Measurements from ENCODE around the gene METTL9.

The METTL9 gene

GRCh38 chr16:21697032-21697431 is 97.7 kb downstream of the METTL9 start:
- Histone ChIP-seq H3K9me3 (ENCODE audit: low read depth, low read length) (no peaks in the 10 kb centered on the region), H3K27ac (no peak overlapping the region), H3K4me3 (no peak overlapping the region), H3K9ac (ENCODE audit: insufficient read length) (no peak overlapping the region), H3K36me3 (ENCODE audit: insufficient read depth, low read length) (no peaks in the 10 kb centered on the region)
- TF ChIP-seq FOXP2 (optimal IDR thresholded peaks at IDR 0.05; ENCODE audit: control extremely low read depth, extremely low read length, insufficient read depth) = no peak
- no peak for TF ChIP-seq EZH2 (IDR thresholded peaks at IDR 0.05)
- TF ChIP-seq POLR2AphosphoS5 (IDR thresholded peaks at IDR 0.05; ENCODE audit: borderline replicate concordance, low read depth, low read length) = no peak
- no peak for DNase-seq (ENCODE audit: low read depth, low spot score)

- Histone ChIP-seq H3K9me3 (ENCODE audit: low read depth, low read length) (no peaks in the 10 kb centered on the region), H3K4me3 (no peak overlapping the region), H3K9ac (ENCODE audit: insufficient read length) (no peak overlapping the region), H3K27ac (no peak overlapping the region), H3K36me3 (ENCODE audit: insufficient read depth, low read length) (no peaks in the 10 kb centered on the region)
- no peak for DNase-seq (ENCODE audit: low read depth, low spot score)
- TF ChIP-seq EZH2 (IDR thresholded peaks at IDR 0.05) (no peak), POLR2AphosphoS5 (IDR thresholded peaks at IDR 0.05; ENCODE audit: borderline replicate concordance, low read depth, low read length) (no peak), FOXP2 (optimal IDR thresholded peaks at IDR 0.05; ENCODE audit: control extremely low read depth, extremely low read length, insufficient read depth) (no peak)
Measured at GRCh38 chr16:21698169-21699032, 99.0 kb downstream of the METTL9 start.

- TF ChIP-seq EZH2 (IDR thresholded peaks at IDR 0.05) = no peak
- no peaks in the 10 kb centered on the region for H3K9me3 ChIP-seq (ENCODE audit: low read depth, low read length)
- no peak overlapping the region for H3K4me3 ChIP-seq
- no peak overlapping the region for H3K27ac ChIP-seq
- H3K36me3 ChIP-seq (ENCODE audit: insufficient read depth, low read length) = no peaks in the 10 kb centered on the region
- DNase-seq (ENCODE audit: low read depth, low spot score) = no peak
- no peak overlapping the region for H3K9ac ChIP-seq (ENCODE audit: insufficient read length)
Measured at GRCh38 chr16:21701271-21701670, 101.9 kb downstream of the METTL9 start.

DNA sequence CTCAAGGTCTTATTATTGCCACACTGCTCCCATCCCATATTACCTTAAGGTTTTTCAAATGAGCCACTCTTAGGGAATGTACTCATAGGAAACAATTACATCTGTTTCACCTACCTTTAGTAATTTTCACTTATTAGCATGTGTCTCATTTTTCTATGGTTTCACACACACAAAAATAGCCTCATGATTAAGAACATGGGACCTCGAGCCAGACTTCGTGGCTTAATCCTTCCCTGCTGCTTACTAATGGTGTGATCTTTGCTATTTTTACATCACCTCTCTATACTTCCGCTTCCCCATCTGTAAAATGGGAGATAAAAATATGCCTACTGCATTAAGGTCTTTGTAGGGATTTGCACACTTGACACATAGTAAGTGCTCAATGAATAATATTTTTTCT is 102.9 kb downstream of the METTL9 start:
- H3K9ac ChIP-seq (ENCODE audit: insufficient read length) = no peak overlapping the region
- DNase-seq (ENCODE audit: low read depth, low spot score) = no peak
- H3K4me3 ChIP-seq = no peak overlapping the region
- no peaks in the 10 kb centered on the region for H3K36me3 ChIP-seq (ENCODE audit: insufficient read depth, low read length)
- TF ChIP-seq POLR2AphosphoS5 (IDR thresholded peaks at IDR 0.05; ENCODE audit: borderline replicate concordance, low read depth, low read length) = no peak
- no peak for TF ChIP-seq EZH2 (IDR thresholded peaks at IDR 0.05)
- TF ChIP-seq FOXP2 (optimal IDR thresholded peaks at IDR 0.05; ENCODE audit: control extremely low read depth, extremely low read length, insufficient read depth) = no peak
- no peak overlapping the region for H3K27ac ChIP-seq
- H3K9me3 ChIP-seq (ENCODE audit: low read depth, low read length) = no peaks in the 10 kb centered on the region

DNA sequence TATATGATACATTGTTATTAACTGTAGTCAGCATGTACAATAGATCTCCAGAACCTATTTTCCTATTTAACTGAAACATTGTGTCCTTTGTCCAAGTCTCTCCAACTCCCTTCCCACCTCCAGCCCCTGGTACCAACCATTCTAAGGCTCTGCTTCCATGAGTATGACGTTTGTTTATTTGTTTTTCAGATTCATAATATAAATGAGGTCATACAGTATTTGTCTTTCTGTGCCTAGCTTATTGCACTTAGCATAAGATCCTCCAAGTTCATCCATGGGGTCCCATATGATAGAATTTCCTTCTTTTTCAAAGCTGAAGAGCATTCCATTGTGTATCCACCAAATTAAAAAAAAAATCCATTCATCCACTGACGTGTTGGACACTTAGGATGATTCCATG is 103.8 kb downstream of the METTL9 start:
- TF ChIP-seq POLR2AphosphoS5 (IDR thresholded peaks at IDR 0.05; ENCODE audit: borderline replicate concordance, low read depth, low read length) = no peak
- TF ChIP-seq EZH2 (IDR thresholded peaks at IDR 0.05) = no peak
- TF ChIP-seq FOXP2 (optimal IDR thresholded peaks at IDR 0.05; ENCODE audit: control extremely low read depth, extremely low read length, insufficient read depth) = no peak

GRCh38 chr16:21703589-21704174 is 104.3 kb downstream of the METTL9 start:
- no peaks in the 10 kb centered on the region for H3K36me3 ChIP-seq (ENCODE audit: insufficient read depth, low read length)
- DNase-seq (ENCODE audit: low read depth, low spot score) = no peak
- no peaks in the 10 kb centered on the region for H3K9me3 ChIP-seq (ENCODE audit: low read depth, low read length)
- no peak overlapping the region for H3K27ac ChIP-seq
- no peak overlapping the region for H3K4me3 ChIP-seq
- no peak overlapping the region for H3K9ac ChIP-seq (ENCODE audit: insufficient read length)
- TF ChIP-seq POLR2AphosphoS5 (IDR thresholded peaks at IDR 0.05; ENCODE audit: borderline replicate concordance, low read depth, low read length) = no peak
- TF ChIP-seq EZH2 (IDR thresholded peaks at IDR 0.05) = no peak
- TF ChIP-seq FOXP2 (optimal IDR thresholded peaks at IDR 0.05; ENCODE audit: control extremely low read depth, extremely low read length, insufficient read depth) = no peak

More for the DNA sequence above, 103.8 kb downstream of the METTL9 start:
- DNase-seq (ENCODE audit: low read depth, low spot score) = no peak
- Histone ChIP-seq H3K4me3 (no peak overlapping the region), H3K9ac (ENCODE audit: insufficient read length) (no peak overlapping the region), H3K36me3 (ENCODE audit: insufficient read depth, low read length) (no peaks in the 10 kb centered on the region), H3K27ac (no peak overlapping the region), H3K9me3 (ENCODE audit: low read depth, low read length) (no peaks in the 10 kb centered on the region)

DNA sequence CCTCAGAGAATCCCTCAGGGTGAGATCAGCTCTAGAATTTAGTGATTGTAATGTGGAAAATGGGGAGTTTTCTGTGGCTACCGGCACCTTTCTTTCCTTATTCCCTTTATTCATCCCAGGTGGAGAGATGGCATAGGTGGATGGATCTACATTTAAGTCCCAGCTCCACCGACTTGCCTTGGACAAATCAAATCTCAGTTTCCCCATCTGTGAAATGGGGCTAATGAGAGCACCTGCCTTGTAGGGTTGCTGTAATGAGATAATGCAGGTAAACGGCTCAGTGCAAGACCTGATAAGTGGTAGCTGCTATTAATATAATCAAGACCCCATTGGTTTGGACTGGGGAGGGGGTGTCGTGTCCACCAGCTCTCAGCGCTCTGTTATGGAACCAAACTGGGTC is 104.9 kb downstream of the METTL9 start:
- Histone ChIP-seq H3K4me3 (no peak overlapping the region), H3K9me3 (ENCODE audit: low read depth, low read length) (no peaks in the 10 kb centered on the region), H3K9ac (ENCODE audit: insufficient read length) (no peak overlapping the region), H3K36me3 (ENCODE audit: insufficient read depth, low read length) (no peaks in the 10 kb centered on the region), H3K27ac (no peak overlapping the region)
- TF ChIP-seq EZH2 (IDR thresholded peaks at IDR 0.05) (no peak), POLR2AphosphoS5 (IDR thresholded peaks at IDR 0.05; ENCODE audit: borderline replicate concordance, low read depth, low read length) (no peak), FOXP2 (optimal IDR thresholded peaks at IDR 0.05; ENCODE audit: control extremely low read depth, extremely low read length, insufficient read depth) (no peak)
- DNase-seq (ENCODE audit: low read depth, low spot score) = no peak

- H3K36me3 ChIP-seq (ENCODE audit: insufficient read depth, low read length) = no peaks in the 10 kb centered on the region
- TF ChIP-seq EZH2 (IDR thresholded peaks at IDR 0.05) (no peak), POLR2AphosphoS5 (IDR thresholded peaks at IDR 0.05; ENCODE audit: borderline replicate concordance, low read depth, low read length) (no peak), FOXP2 (optimal IDR thresholded peaks at IDR 0.05; ENCODE audit: control extremely low read depth, extremely low read length, insufficient read depth) (no peak)
- no peak for DNase-seq (ENCODE audit: low read depth, low spot score)
- H3K9me3 ChIP-seq (ENCODE audit: low read depth, low read length) = no peaks in the 10 kb centered on the region
- H3K4me3 ChIP-seq = no peak overlapping the region
- H3K27ac ChIP-seq = no peak overlapping the region
- H3K9ac ChIP-seq (ENCODE audit: insufficient read length) = no peak overlapping the region
Measured at GRCh38 chr16:21704733-21705132, 105.4 kb downstream of the METTL9 start.
